ENCODE data around the gene ANKRD62.

GRCh38 chr18:12066910-12067511, 26.6 kb upstream of the ANKRD62 start:
- TF ChIP-seq CTCF (conservative IDR thresholded peaks at IDR 0.05; ENCODE audit: low read length), result no peak
- TF ChIP-seq EZH2phosphoT487 (IDR thresholded peaks at IDR 0.05; ENCODE audit: borderline replicate concordance), result no peak
